ENCODE measurements around the gene FAM200C.

DNA sequence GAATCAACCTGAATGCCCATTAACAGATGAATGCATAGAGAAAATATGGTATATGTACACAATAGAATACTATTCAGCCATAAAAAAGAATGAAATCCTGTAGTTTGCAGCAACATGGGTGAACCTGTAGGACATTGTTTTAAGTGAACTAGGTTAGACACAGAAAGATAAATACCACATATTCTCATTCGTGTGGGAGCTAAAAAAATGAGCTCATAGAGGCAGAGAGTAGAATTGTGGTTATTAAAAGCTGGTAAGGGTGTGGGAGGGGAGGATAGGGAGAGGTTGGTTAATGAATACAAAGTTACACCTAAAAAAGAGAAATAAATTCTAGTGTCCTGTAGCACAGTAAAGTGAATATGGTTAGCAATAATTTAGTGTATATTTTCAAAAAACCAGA is 45.3 kb upstream of the FAM200C start:
- TF ChIP-seq, protein P1, sequence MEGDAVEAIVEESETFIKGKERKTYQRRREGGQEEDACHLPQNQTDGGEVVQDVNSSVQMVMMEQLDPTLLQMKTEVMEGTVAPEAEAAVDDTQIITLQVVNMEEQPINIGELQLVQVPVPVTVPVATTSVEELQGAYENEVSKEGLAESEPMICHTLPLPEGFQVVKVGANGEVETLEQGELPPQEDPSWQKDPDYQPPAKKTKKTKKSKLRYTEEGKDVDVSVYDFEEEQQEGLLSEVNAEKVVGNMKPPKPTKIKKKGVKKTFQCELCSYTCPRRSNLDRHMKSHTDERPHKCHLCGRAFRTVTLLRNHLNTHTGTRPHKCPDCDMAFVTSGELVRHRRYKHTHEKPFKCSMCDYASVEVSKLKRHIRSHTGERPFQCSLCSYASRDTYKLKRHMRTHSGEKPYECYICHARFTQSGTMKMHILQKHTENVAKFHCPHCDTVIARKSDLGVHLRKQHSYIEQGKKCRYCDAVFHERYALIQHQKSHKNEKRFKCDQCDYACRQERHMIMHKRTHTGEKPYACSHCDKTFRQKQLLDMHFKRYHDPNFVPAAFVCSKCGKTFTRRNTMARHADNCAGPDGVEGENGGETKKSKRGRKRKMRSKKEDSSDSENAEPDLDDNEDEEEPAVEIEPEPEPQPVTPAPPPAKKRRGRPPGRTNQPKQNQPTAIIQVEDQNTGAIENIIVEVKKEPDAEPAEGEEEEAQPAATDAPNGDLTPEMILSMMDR (IDR thresholded peaks at IDR 0.05): no peak
- no peak for TF ChIP-seq EP300 (IDR thresholded peaks at IDR 0.05)
- TF ChIP-seq POLR2A (IDR thresholded peaks at IDR 0.05; ENCODE audit: low read depth): no peak
- no peak for TF ChIP-seq POLR2AphosphoS5 (IDR thresholded peaks at IDR 0.05)

Data from esophagus muscularis mucosa (tissue), 4 donors.